Measurements from ENCODE around the gene SHH. TPM values are rescaled to one million over a fixed set of nuclear protein-coding genes. Genes with fewer than 3 reads are reported as not detected.
"Not testable (repeated sequence)": the region's sequence is repeated elsewhere in the genome, so short reads cannot be mapped to it uniquely, and the experiment has no call there.

SHH gene
- total RNA-seq, 1 donor from 2014 or later = 0.11 TPM

DNA sequence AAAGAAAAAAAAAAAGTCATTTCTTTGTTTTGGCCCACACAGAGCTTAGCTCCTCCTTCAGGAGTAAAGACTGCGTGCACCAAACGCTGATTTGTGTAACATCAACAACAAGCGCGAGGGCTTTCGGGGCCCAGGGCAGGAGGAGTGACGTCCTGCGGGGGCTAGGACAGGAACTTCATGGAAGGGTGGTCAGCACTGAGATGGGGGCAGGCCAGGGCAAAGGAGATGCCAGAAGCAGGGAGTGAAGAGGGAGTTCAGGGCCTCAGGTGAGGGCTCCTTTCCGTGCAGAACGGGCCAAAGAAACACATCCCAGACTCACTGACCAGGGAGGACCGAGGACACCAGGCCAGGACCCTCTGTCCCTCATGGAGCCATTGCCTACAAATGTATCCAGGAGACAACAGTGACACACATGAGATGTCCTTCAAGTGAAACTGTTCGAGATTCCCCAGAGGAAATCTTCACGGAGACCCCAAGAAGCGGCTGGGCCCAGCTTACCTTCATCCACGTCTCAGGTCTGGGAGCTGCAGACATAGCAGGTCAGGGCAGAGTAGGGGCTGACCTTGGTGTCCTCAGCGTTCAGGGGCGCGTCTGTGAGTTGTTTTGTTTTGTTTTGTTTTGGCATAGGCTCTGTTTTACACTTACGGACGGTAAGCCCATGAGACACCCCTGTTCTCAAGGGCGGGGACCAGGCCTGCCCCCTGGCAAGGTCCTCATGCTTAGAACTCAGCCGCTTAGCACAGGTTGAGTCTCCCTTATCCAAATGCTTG, 30.4 kb upstream of the SHH start:
- no peaks in the 10 kb centered on the region for H3K9me3 Mint-ChIP-seq (ENCODE audit: unreplicated experiment)
- TF ChIP-seq, protein P1, sequence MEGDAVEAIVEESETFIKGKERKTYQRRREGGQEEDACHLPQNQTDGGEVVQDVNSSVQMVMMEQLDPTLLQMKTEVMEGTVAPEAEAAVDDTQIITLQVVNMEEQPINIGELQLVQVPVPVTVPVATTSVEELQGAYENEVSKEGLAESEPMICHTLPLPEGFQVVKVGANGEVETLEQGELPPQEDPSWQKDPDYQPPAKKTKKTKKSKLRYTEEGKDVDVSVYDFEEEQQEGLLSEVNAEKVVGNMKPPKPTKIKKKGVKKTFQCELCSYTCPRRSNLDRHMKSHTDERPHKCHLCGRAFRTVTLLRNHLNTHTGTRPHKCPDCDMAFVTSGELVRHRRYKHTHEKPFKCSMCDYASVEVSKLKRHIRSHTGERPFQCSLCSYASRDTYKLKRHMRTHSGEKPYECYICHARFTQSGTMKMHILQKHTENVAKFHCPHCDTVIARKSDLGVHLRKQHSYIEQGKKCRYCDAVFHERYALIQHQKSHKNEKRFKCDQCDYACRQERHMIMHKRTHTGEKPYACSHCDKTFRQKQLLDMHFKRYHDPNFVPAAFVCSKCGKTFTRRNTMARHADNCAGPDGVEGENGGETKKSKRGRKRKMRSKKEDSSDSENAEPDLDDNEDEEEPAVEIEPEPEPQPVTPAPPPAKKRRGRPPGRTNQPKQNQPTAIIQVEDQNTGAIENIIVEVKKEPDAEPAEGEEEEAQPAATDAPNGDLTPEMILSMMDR (IDR thresholded peaks at IDR 0.05) = no peak
- no peaks in the 10 kb centered on the region for H3K4me1 Mint-ChIP-seq (ENCODE audit: unreplicated experiment)
- H3K4me3 Mint-ChIP-seq (ENCODE audit: unreplicated experiment) = no peak overlapping the region
- H3K27ac Mint-ChIP-seq (ENCODE audit: unreplicated experiment) = no peak overlapping the region
- no peaks in the 10 kb centered on the region for H3K36me3 Mint-ChIP-seq (ENCODE audit: unreplicated experiment)
- peaks cover 11% of the 10 kb centered on the region for H3K27me3 Mint-ChIP-seq (ENCODE audit: unreplicated experiment)
- DNase-seq (ENCODE audit: extremely low spot score, unreplicated experiment) = no peak

DNA sequence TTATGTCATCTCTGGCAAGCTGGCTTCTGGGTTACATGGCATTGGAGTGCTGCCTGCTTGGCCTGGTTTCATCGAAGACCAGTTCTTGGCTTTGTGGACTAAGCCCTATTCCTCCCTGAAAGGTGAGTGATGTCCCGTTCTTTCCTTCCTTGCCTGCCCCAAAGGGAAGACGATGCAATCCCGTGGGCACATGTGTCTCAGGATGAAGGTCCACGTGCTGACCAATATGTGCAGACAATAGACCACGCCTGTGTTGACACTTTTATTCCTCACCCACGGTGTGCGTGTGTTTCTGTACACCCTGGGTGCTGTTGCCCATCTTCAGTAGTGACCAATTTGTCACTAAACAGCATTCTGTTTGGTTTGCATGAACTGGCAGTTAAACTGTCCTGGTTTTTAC, 28.6 kb upstream of the SHH start:
- Mint-ChIP-seq H3K36me3 (ENCODE audit: unreplicated experiment) (no peaks in the 10 kb centered on the region), H3K27ac (ENCODE audit: unreplicated experiment) (no peak overlapping the region), H3K4me3 (ENCODE audit: unreplicated experiment) (no peak overlapping the region), H3K4me1 (ENCODE audit: unreplicated experiment) (no peaks in the 10 kb centered on the region), H3K9me3 (ENCODE audit: unreplicated experiment) (no peaks in the 10 kb centered on the region), H3K27me3 (ENCODE audit: unreplicated experiment) (peaks cover 11% of the 10 kb centered on the region)
- DNase-seq (ENCODE audit: extremely low spot score, unreplicated experiment) = no peak
- TF ChIP-seq, protein P1 (IDR thresholded peaks at IDR 0.05) = no peak

DNA sequence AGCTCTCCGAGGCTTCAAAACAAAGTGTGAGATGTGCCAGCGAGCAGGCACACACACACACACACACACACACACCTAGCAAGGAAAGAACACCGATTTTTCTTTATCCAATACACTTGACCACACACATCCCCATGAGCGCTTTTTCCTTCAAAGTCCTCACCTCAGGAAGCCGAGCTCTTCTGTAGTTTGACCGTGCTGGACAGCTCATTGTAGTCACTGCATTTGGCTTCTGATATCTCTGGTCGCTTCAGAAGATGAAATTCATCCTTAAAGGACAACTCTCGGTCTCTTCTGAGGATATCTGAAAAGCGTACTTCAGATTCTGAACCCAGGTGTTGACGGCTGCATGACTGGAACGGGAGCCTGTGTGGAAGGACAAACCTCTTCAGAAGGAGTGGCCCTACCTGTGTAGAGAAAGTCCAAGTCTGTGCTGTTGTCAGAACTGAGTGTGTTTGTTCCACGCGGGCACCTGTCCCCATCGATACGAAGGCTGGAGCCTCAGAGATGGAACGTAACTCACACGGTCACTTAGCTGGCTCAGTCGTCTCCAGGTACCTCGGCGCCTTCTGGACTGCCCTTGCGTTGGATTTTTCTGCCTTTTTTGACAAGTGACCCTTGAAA, 28.1 kb upstream of the SHH start:
- TF ChIP-seq, protein P1 (IDR thresholded peaks at IDR 0.05) = no peak
- H3K27me3 Mint-ChIP-seq (ENCODE audit: unreplicated experiment) = peaks cover 11% of the 10 kb centered on the region
- H3K9me3 Mint-ChIP-seq (ENCODE audit: unreplicated experiment) = no peaks in the 10 kb centered on the region
- DNase-seq (ENCODE audit: extremely low spot score, unreplicated experiment) = no peak
- no peaks in the 10 kb centered on the region for H3K36me3 Mint-ChIP-seq (ENCODE audit: unreplicated experiment)
- H3K4me1 Mint-ChIP-seq (ENCODE audit: unreplicated experiment) = no peaks in the 10 kb centered on the region
- no peak overlapping the region for H3K4me3 Mint-ChIP-seq (ENCODE audit: unreplicated experiment)
- H3K27ac Mint-ChIP-seq (ENCODE audit: unreplicated experiment) = no peak overlapping the region

DNA sequence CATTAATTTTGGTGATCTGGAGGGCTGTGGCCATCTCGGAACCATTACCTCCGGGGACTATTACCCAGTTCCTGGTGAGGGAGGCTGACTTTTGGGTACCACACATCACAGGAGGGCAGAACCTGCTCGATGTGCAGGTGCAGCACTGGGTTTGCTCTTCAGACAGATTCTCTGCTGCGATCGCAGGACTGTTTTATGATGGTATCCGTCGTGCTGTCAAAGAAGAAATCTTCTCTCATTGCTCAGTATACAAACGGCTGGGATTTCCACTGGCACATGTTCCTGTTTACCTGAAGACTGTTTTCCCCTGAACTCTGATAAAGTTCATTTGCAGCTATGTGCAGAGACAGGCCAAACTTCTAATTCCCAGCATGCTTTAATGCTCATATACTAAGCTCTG, 27.2 kb upstream of the SHH start:
- peaks cover 11% of the 10 kb centered on the region for H3K27me3 Mint-ChIP-seq (ENCODE audit: unreplicated experiment)
- no peak for DNase-seq (ENCODE audit: extremely low spot score, unreplicated experiment)
- H3K4me1 Mint-ChIP-seq (ENCODE audit: unreplicated experiment) = no peaks in the 10 kb centered on the region

DNA sequence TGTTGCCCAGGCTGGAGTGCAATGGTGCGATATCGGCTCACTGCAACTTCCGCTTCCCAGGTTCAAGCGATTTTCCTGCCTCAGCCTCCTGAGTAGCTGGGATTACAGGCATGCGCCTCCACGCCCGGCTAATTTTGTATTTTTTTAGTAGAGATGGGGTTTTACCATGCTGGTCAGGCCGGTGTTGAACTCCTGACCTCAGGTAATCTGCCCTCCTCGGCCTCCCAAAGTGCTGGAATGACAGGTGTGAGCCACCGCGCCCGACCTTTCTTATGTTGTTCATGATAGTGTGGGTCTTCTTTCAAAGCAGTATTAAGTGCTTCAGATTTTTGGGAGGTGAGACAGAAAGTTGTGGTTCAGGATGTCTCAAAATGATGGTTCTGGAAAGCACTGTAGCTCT, 26.0 kb upstream of the SHH start:
- not testable (repeated sequence) for H3K4me1 Mint-ChIP-seq (ENCODE audit: unreplicated experiment); DNase-seq (ENCODE audit: extremely low spot score, unreplicated experiment); H3K36me3 Mint-ChIP-seq (ENCODE audit: unreplicated experiment); H3K27ac Mint-ChIP-seq (ENCODE audit: unreplicated experiment); H3K9me3 Mint-ChIP-seq (ENCODE audit: unreplicated experiment); H3K4me3 Mint-ChIP-seq (ENCODE audit: unreplicated experiment)
- peaks cover 11% of the 10 kb centered on the region for H3K27me3 Mint-ChIP-seq (ENCODE audit: unreplicated experiment)

More for the DNA sequence above, 27.2 kb upstream of the SHH start:
- Mint-ChIP-seq H3K4me3 (ENCODE audit: unreplicated experiment) (no peak overlapping the region), H3K27ac (ENCODE audit: unreplicated experiment) (no peak overlapping the region), H3K9me3 (ENCODE audit: unreplicated experiment) (no peaks in the 10 kb centered on the region), H3K36me3 (ENCODE audit: unreplicated experiment) (no peaks in the 10 kb centered on the region)
- TF ChIP-seq, protein P1 (IDR thresholded peaks at IDR 0.05) = no peak
